ENCODE measurements around the gene KCND1. TPM values are rescaled to one million over a fixed set of nuclear protein-coding genes. Genes with fewer than 3 reads are reported as not detected.

KCND1 gene
- total RNA-seq, 1 donor from 2014 or later = 10.4 TPM

GRCh38 chrX:48942895-48943294 is 28.7 kb downstream of the KCND1 start:
- Histone ChIP-seq H3K4me3 (no peak overlapping the region), H3K27ac (no peak overlapping the region), H3K27me3 (no peaks in the 10 kb centered on the region), H3K9me3 (no peaks in the 10 kb centered on the region), H3K36me3 (no peaks in the 10 kb centered on the region), H3K4me1 (no peaks in the 10 kb centered on the region)
- no peak for DNase-seq (ENCODE audit: low spot score in 2 of 2)
- no peak for TF ChIP-seq CTCF (IDR thresholded peaks at IDR 0.05)
- intact Hi-C loops (cut with DNase I) = no loop called here

GRCh38 chrX:48940404-48940955 is 31.2 kb downstream of the KCND1 start:
- H3K4me3 ChIP-seq = no peak overlapping the region
- H3K36me3 ChIP-seq = peaks cover 0 to 1% of the 10 kb centered on the region in 2 donors
- H3K27ac ChIP-seq = no peak overlapping the region
- H3K9me3 ChIP-seq = no peaks in the 10 kb centered on the region
- no peak for TF ChIP-seq CTCF (IDR thresholded peaks at IDR 0.05)
- no peak for DNase-seq (ENCODE audit: low spot score in 2 of 2)
- intact Hi-C loops (cut with DNase I) = no loop called here
- no peaks in the 10 kb centered on the region for H3K4me1 ChIP-seq
- H3K27me3 ChIP-seq = no peaks in the 10 kb centered on the region

GRCh38 chrX:48939524-48940228 is 32.0 kb downstream of the KCND1 start:
- Histone ChIP-seq H3K4me3 (no peak overlapping the region), H3K27ac (no peak overlapping the region), H3K36me3 (peaks cover 0 to 4% of the 10 kb centered on the region in 2 donors), H3K9me3 (no peaks in the 10 kb centered on the region), H3K27me3 (no peaks in the 10 kb centered on the region), H3K4me1 (no peaks in the 10 kb centered on the region)
- no peak for DNase-seq (ENCODE audit: low spot score in 2 of 2)
- intact Hi-C loops (cut with DNase I) = no loop called here
- no peak for TF ChIP-seq CTCF (IDR thresholded peaks at IDR 0.05)

GRCh38 chrX:48938721-48939425 is 32.8 kb downstream of the KCND1 start:
- no peak for TF ChIP-seq CTCF (IDR thresholded peaks at IDR 0.05)
- intact Hi-C loops (cut with DNase I) = no loop called here
- no peak for DNase-seq (ENCODE audit: low spot score in 2 of 2)
- Histone ChIP-seq H3K4me1 (no peaks in the 10 kb centered on the region), H3K27ac (no peak overlapping the region), H3K4me3 (no peak overlapping the region), H3K27me3 (no peaks in the 10 kb centered on the region), H3K36me3 (peaks cover 0 to 7% of the 10 kb centered on the region in 2 donors), H3K9me3 (no peaks in the 10 kb centered on the region)

- intact Hi-C loops (cut with DNase I) = no loop called here
- H3K27ac ChIP-seq = no peak overlapping the region
- peaks cover 2 to 16% of the 10 kb centered on the region in 2 donors for H3K36me3 ChIP-seq
- H3K4me3 ChIP-seq = no peak overlapping the region
- TF ChIP-seq CTCF (IDR thresholded peaks at IDR 0.05) = no peak
- H3K9me3 ChIP-seq = no peaks in the 10 kb centered on the region
- DNase-seq (ENCODE audit: low spot score in 2 of 2) = peak; percentile 32 to 72
- no peaks in the 10 kb centered on the region for H3K27me3 ChIP-seq
- H3K4me1 ChIP-seq = no peaks in the 10 kb centered on the region
These were observed 34.4 kb downstream of the KCND1 start for GRCh38 chrX:48937054-48937907.
